GM21423 (cell line): ENCODE results near the gene LY6G6F.
"Not testable (repeated sequence)": the region's sequence is repeated elsewhere in the genome, so short reads cannot be mapped to it uniquely, and the experiment has no call there.

Experiments used
- ATAC-seq: cut with Tn5 transposase; IDR thresholded peaks from one replicate; pipeline ENCODE4 v1.9.1; 2021; ENCODE audit warnings: mild to moderate bottlenecking, moderate library complexity; ENCODE audit not compliant: unreplicated experiment

The LY6G6F gene

GRCh38 chr6:31701666-31702404 is 4.8 kb upstream of the LY6G6F start:
- no peak for ATAC-seq

GRCh38 chr6:31702405-31702818 is 4.3 kb upstream of the LY6G6F start:
- ATAC-seq = no peak

GRCh38 chr6:31702819-31703716 is 3.6 kb upstream of the LY6G6F start, which contains the start of gene ABHD16A:
Gene ABHD16A, minus strand, starts transcription at chr6:31703324. Its CDS starts 43 bp downstream, at chr6:31703281.
- peak; percentile 84 for ATAC-seq

- no peak for ATAC-seq
Measured at GRCh38 chr6:31705931-31706330, 735 bp upstream of the LY6G6F start.

- ATAC-seq = no peak
Measured at GRCh38 chr6:31707701-31708100, 1.0 kb downstream of the LY6G6F start.

- no peak for ATAC-seq
Measured at GRCh38 chr6:31708224-31708623, 1.6 kb downstream of the LY6G6F start.

- not testable (repeated sequence) for ATAC-seq
Measured at GRCh38 chr6:31709157-31709556, 2.5 kb downstream of the LY6G6F start.

GRCh38 chr6:31710523-31711219 is 4.0 kb downstream of the LY6G6F start:
- no peak for ATAC-seq

- ATAC-seq = no peak
Measured at GRCh38 chr6:31711233-31711632, 4.6 kb downstream of the LY6G6F start.

GRCh38 chr6:31712296-31712695 is 5.6 kb downstream of the LY6G6F start:
- ATAC-seq = no peak

- no peak for ATAC-seq
Measured at GRCh38 chr6:31713465-31713864, 6.8 kb downstream of the LY6G6F start.

- no peak for ATAC-seq
Measured at GRCh38 chr6:31713991-31714684, 7.5 kb downstream of the LY6G6F start.

GRCh38 chr6:31715022-31715958 is 8.6 kb downstream of the LY6G6F start, which contains the start of gene LY6G6D:
Gene LY6G6D, plus strand, starts transcription at chr6:31715348. Its CDS starts 8 bp downstream, at chr6:31715356.
- no peak for ATAC-seq

- ATAC-seq = no peak
Measured at GRCh38 chr6:31717499-31718222, 11.0 kb downstream of the LY6G6F start.

- no peak for ATAC-seq
Measured at GRCh38 chr6:31718265-31718664, 11.6 kb downstream of the LY6G6F start.

- no peak for ATAC-seq
Measured at GRCh38 chr6:31719001-31719400, 12.3 kb downstream of the LY6G6F start.

GRCh38 chr6:31720196-31720770 is 13.6 kb downstream of the LY6G6F start:
- no peak for ATAC-seq

- no peak for ATAC-seq
Measured at GRCh38 chr6:31721351-31722020, 14.8 kb downstream of the LY6G6F start, which contains the start of gene LY6G6C. Gene LY6G6C, minus strand, starts transcription at chr6:31721746. Its CDS starts 67 bp downstream, at chr6:31721679.
